ENCODE measurements around the gene TRAPPC2. TPM values are rescaled to one million over a fixed set of nuclear protein-coding genes. Genes with fewer than 3 reads are reported as not detected.
"Not testable (repeated sequence)": the region's sequence is repeated elsewhere in the genome, so short reads cannot be mapped to it uniquely, and the experiment has no call there.

Gene TRAPPC2
- total RNA-seq, 1 donor, result 23.5 TPM

DNA sequence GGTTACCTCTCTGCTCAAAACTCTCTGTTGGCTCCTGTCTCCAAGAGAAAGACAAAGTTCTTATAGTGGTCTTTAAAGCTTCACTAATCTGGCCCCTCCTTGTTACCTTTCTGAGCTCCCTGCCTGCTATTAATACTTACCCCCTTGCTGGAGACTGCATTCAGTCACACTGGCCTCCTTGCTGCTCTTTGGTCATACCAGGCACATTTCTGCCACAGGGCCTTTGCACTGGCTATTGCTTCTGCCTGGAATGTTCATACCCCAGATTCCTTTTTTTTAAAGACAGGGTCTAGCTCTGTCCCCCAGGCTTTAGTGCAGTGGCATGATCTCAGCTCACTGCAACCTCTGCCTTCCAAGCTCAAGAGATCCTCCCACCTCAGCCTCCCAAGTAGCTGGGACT lies 61.4 kb downstream of the TRAPPC2 start:
- Histone ChIP-seq H3K79me2 (ENCODE audit: insufficient read depth, low read length) (no peaks in the 10 kb centered on the region), H3K27me3 (ENCODE audit: insufficient read depth, low read length) (no peaks in the 10 kb centered on the region), H3K4me3 (ENCODE audit: insufficient read depth, low read length) (no peak overlapping the region), H3K27ac (ENCODE audit: low read depth, low read length) (no peak overlapping the region), H3K4me2 (ENCODE audit: insufficient read depth, low read length) (no peak overlapping the region), H4K20me1 (ENCODE audit: insufficient read depth, low read length) (no peaks in the 10 kb centered on the region), H2AFZ (ENCODE audit: low read length) (no peak overlapping the region), H3K4me1 (ENCODE audit: insufficient read depth, low read length) (peaks cover 8% of the 10 kb centered on the region), H3K9me3 (ENCODE audit: low read depth, low read length) (no peaks in the 10 kb centered on the region), H3K36me3 (ENCODE audit: insufficient read depth, low read length) (no peaks in the 10 kb centered on the region)
- no peak for DNase-seq (ENCODE audit: insufficient read length, low spot score, missing footprints)
- TF ChIP-seq, protein P1, sequence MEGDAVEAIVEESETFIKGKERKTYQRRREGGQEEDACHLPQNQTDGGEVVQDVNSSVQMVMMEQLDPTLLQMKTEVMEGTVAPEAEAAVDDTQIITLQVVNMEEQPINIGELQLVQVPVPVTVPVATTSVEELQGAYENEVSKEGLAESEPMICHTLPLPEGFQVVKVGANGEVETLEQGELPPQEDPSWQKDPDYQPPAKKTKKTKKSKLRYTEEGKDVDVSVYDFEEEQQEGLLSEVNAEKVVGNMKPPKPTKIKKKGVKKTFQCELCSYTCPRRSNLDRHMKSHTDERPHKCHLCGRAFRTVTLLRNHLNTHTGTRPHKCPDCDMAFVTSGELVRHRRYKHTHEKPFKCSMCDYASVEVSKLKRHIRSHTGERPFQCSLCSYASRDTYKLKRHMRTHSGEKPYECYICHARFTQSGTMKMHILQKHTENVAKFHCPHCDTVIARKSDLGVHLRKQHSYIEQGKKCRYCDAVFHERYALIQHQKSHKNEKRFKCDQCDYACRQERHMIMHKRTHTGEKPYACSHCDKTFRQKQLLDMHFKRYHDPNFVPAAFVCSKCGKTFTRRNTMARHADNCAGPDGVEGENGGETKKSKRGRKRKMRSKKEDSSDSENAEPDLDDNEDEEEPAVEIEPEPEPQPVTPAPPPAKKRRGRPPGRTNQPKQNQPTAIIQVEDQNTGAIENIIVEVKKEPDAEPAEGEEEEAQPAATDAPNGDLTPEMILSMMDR (IDR thresholded peaks at IDR 0.05; ENCODE audit: extremely low read depth, low read depth, low read length), result no peak

DNA sequence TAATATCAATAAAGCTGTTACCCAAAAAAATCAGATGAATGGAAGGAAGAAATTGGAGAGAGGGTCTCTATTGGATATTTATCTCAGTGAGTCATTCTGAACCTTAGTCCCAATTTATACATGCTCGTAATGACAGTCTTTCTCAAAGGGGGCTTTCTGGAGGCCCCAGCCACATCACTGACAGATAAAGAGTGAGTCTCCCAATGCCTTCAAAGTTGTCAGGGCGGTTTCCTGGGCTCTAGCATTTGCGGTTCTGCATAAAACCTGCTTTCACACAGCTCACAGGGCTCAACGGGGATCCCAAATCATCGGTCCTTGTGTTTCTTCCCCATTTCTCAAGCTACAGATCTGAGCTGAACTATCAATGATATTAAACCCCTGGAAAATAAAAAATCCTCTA lies 64.2 kb downstream of the TRAPPC2 start:
- Histone ChIP-seq H3K9me3 (ENCODE audit: low read depth, low read length) (no peaks in the 10 kb centered on the region), H3K4me1 (ENCODE audit: insufficient read depth, low read length) (peaks cover 12% of the 10 kb centered on the region), H3K4me2 (ENCODE audit: insufficient read depth, low read length) (no peak overlapping the region), H3K36me3 (ENCODE audit: insufficient read depth, low read length) (no peaks in the 10 kb centered on the region), H2AFZ (ENCODE audit: low read length) (no peak overlapping the region), H3K27me3 (ENCODE audit: insufficient read depth, low read length) (no peaks in the 10 kb centered on the region), H4K20me1 (ENCODE audit: insufficient read depth, low read length) (no peaks in the 10 kb centered on the region), H3K79me2 (ENCODE audit: insufficient read depth, low read length) (no peaks in the 10 kb centered on the region), H3K4me3 (ENCODE audit: insufficient read depth, low read length) (no peak overlapping the region), H3K27ac (ENCODE audit: low read depth, low read length) (peak overlapping the region; percentile 71)
- no peak for DNase-seq (ENCODE audit: insufficient read length, low spot score, missing footprints)
- TF ChIP-seq, protein P1 (IDR thresholded peaks at IDR 0.05; ENCODE audit: extremely low read depth, low read depth, low read length), result no peak

DNA sequence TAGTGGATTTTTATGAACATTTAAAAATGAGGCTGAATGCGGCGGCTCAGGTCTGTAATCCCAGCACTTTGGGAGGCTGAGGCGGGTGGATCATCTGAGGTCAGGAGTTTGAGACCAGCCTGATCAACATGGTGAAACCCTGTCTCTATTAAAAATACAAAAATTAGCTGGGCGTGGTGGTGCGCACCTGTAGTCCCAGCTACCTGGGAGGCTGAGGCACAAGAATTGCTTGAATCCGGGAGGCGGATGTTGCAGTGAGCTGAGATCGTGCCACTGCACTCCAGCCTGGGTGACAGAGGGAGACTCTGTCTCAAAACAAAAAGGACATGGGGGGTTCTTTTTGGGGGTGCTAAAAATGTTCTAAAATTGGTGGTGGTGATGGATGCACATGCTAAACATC lies 64.7 kb downstream of the TRAPPC2 start:
- H4K20me1 ChIP-seq (ENCODE audit: insufficient read depth, low read length); H3K4me3 ChIP-seq (ENCODE audit: insufficient read depth, low read length); DNase-seq (ENCODE audit: insufficient read length, low spot score, missing footprints); H3K27me3 ChIP-seq (ENCODE audit: insufficient read depth, low read length); H2AFZ ChIP-seq (ENCODE audit: low read length); H3K79me2 ChIP-seq (ENCODE audit: insufficient read depth, low read length); H3K9me3 ChIP-seq (ENCODE audit: low read depth, low read length); H3K36me3 ChIP-seq (ENCODE audit: insufficient read depth, low read length): not testable (repeated sequence)
- Histone ChIP-seq H3K4me1 (ENCODE audit: insufficient read depth, low read length) (peaks cover 12% of the 10 kb centered on the region), H3K4me2 (ENCODE audit: insufficient read depth, low read length) (peak overlapping the region; percentile 33), H3K27ac (ENCODE audit: low read depth, low read length) (peak overlapping the region; percentile 71)

DNA sequence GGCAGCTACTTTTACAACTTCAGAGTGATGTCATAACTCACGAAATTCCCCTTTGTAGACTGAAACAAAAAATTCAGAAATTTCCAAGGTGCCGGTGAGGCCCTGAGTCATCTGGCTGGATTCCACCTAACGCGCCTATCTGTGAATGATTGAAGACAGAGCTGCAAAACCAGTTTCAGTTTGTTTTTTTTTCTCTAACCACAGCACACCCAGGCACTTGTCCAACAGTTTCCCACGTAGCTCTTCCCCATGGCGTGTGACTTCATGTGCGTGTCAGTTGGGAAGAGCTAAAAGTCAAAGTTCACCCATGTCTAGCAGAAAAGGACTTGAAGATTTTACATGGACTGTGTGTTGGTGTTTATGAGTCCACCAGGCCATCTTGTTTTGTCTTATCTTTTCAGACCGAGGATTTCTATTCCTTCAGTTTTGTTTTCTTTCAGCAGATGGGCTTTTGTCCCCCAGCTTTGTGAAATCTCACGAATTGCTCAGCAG lies 65.1 kb downstream of the TRAPPC2 start:
- Histone ChIP-seq H3K79me2 (ENCODE audit: insufficient read depth, low read length) (no peaks in the 10 kb centered on the region), H3K4me3 (ENCODE audit: insufficient read depth, low read length) (no peak overlapping the region), H2AFZ (ENCODE audit: low read length) (no peak overlapping the region), H3K9me3 (ENCODE audit: low read depth, low read length) (no peaks in the 10 kb centered on the region), H4K20me1 (ENCODE audit: insufficient read depth, low read length) (no peaks in the 10 kb centered on the region), H3K4me2 (ENCODE audit: insufficient read depth, low read length) (peak overlapping the region; percentile 33), H3K4me1 (ENCODE audit: insufficient read depth, low read length) (peaks cover 16% of the 10 kb centered on the region), H3K27ac (ENCODE audit: low read depth, low read length) (peak overlapping the region; percentile 71), H3K36me3 (ENCODE audit: insufficient read depth, low read length) (no peaks in the 10 kb centered on the region), H3K27me3 (ENCODE audit: insufficient read depth, low read length) (no peaks in the 10 kb centered on the region)
- DNase-seq (ENCODE audit: insufficient read length, low spot score, missing footprints), result peak; percentile 73
- TF ChIP-seq, protein P1 (IDR thresholded peaks at IDR 0.05; ENCODE audit: extremely low read depth, low read depth, low read length), result no peak
